ENCODE data around the gene MS4A6A. TPM values are rescaled to one million over a fixed set of nuclear protein-coding genes. Genes with fewer than 3 reads are reported as not detected.
"Not testable (repeated sequence)": the region's sequence is repeated elsewhere in the genome, so short reads cannot be mapped to it uniquely, and the experiment has no call there.

MS4A6A gene
- polyA plus RNA-seq, 1 of the 3 experiments (the other 2 are of a cell fraction), result not detected

DNA sequence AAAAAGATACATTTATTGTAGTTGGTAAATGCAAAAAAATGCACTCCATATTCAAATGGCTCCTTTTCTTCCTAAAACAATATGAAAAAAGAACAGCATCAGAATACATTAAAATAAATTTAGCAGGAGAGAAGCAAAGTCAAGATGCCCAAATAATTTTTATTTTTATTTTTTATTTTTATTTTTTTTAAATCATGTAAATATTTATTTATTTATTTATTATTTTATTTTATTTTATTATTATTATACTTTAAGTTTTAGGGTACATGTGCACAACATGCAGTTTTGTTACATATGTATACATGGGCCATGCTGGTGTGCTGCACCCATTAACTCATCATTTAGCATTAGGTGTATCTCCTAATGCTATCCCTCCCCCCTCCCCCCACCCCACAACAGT lies 30.2 kb downstream of the MS4A6A start:
- CTCF ChIA-PET; H3K9me2 ChIP-seq; H3K36me3 ChIP-seq (replicated peaks in 1 of 2; ENCODE audit: control insufficient read depth in 1 of 2, insufficient read depth in 2 of 2, low read length in 1 of 2); H3K9ac ChIP-seq; H3K27ac ChIP-seq (ENCODE audit: low read depth in 2 of 2, low read length in 1 of 2); H3K27me3 ChIP-seq (ENCODE audit: insufficient read depth); DNase-seq; H3K4me1 ChIP-seq (ENCODE audit: control insufficient read depth in 1 of 2, insufficient read depth in 2 of 2, low read depth in 1 of 2, low read length in 1 of 2); POLR2A ChIA-PET; H4K20me1 ChIP-seq (ENCODE audit: insufficient read depth); H3K9me3 ChIP-seq; H3K79me2 ChIP-seq (ENCODE audit: insufficient read depth); H3K4me3 ChIP-seq (ENCODE audit: low read depth in 2 of 2, low read length in 1 of 2); H3F3A ChIP-seq (replicated peaks; ENCODE audit: insufficient read depth); H3K4me2 ChIP-seq; H2AFZ ChIP-seq (ENCODE audit: low read depth): not testable (repeated sequence)

- Histone ChIP-seq H3K9me2 (no peaks in the 10 kb centered on the region), H3K79me2 (ENCODE audit: insufficient read depth) (no peaks in the 10 kb centered on the region), H3F3A (replicated peaks; ENCODE audit: insufficient read depth) (no peaks in the 10 kb centered on the region), H2AFZ (ENCODE audit: low read depth) (no peak overlapping the region), H4K20me1 (ENCODE audit: insufficient read depth) (no peaks in the 10 kb centered on the region), H3K9ac (no peak overlapping the region), H3K4me1 (ENCODE audit: control insufficient read depth in 1 of 2, insufficient read depth in 2 of 2, low read depth in 1 of 2, low read length in 1 of 2) (no peaks in the 10 kb centered on the region), H3K27me3 (ENCODE audit: insufficient read depth) (no peaks in the 10 kb centered on the region), H3K9me3 (no peaks in the 10 kb centered on the region), H3K36me3 (replicated peaks in 1 of 2; ENCODE audit: control insufficient read depth in 1 of 2, insufficient read depth in 2 of 2, low read length in 1 of 2) (no peaks in the 10 kb centered on the region), H3K4me2 (no peak overlapping the region), H3K4me3 (ENCODE audit: low read depth in 2 of 2, low read length in 1 of 2) (no peak overlapping the region), H3K27ac (ENCODE audit: low read depth in 2 of 2, low read length in 1 of 2) (no peak overlapping the region)
- ChIA-PET POLR2A (no interaction called here), CTCF (no interaction called here)
- TF ChIP-seq, protein P1, sequence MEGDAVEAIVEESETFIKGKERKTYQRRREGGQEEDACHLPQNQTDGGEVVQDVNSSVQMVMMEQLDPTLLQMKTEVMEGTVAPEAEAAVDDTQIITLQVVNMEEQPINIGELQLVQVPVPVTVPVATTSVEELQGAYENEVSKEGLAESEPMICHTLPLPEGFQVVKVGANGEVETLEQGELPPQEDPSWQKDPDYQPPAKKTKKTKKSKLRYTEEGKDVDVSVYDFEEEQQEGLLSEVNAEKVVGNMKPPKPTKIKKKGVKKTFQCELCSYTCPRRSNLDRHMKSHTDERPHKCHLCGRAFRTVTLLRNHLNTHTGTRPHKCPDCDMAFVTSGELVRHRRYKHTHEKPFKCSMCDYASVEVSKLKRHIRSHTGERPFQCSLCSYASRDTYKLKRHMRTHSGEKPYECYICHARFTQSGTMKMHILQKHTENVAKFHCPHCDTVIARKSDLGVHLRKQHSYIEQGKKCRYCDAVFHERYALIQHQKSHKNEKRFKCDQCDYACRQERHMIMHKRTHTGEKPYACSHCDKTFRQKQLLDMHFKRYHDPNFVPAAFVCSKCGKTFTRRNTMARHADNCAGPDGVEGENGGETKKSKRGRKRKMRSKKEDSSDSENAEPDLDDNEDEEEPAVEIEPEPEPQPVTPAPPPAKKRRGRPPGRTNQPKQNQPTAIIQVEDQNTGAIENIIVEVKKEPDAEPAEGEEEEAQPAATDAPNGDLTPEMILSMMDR (IDR thresholded peaks at IDR 0.05), result no peak
- TF ChIP-seq POLR2AphosphoS5 (IDR thresholded peaks at IDR 0.05; ENCODE audit: low read depth, low read length) (no peak), USF1 (IDR thresholded peaks at IDR 0.05; ENCODE audit: borderline replicate concordance, low read depth) (no peak), RAD21 (IDR thresholded peaks at IDR 0.05; ENCODE audit: low read length) (no peak), RCOR1 (IDR thresholded peaks at IDR 0.05; ENCODE audit: low read length) (no peak), YY1 (IDR thresholded peaks at IDR 0.05; ENCODE audit: low read depth) (no peak), GABPA (IDR thresholded peaks at IDR 0.05; ENCODE audit: low read depth) (no peak), REST (IDR thresholded peaks at IDR 0.05; ENCODE audit: low read depth, low read length) (no peak), GATA2 (CRISPR knock-in tag; IDR thresholded peaks at IDR 0.05) (no peak), IRF3 (IDR thresholded peaks at IDR 0.05; ENCODE audit: low read depth, low read length) (no peak), PBX3 (IDR thresholded peaks at IDR 0.05) (no peak), FOSL2 (IDR thresholded peaks at IDR 0.05; ENCODE audit: borderline replicate concordance, low read depth) (no peak), RFX5 (IDR thresholded peaks at IDR 0.05; ENCODE audit: low read length) (no peak), NFIC (IDR thresholded peaks at IDR 0.05; ENCODE audit: borderline replicate concordance) (no peak)
- TF ChIP-seq, protein P2, sequence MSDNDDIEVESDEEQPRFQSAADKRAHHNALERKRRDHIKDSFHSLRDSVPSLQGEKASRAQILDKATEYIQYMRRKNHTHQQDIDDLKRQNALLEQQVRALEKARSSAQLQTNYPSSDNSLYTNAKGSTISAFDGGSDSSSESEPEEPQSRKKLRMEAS (IDR thresholded peaks at IDR 0.05; ENCODE audit: low read depth), result no peak
- TF ChIP-seq, protein P3, sequence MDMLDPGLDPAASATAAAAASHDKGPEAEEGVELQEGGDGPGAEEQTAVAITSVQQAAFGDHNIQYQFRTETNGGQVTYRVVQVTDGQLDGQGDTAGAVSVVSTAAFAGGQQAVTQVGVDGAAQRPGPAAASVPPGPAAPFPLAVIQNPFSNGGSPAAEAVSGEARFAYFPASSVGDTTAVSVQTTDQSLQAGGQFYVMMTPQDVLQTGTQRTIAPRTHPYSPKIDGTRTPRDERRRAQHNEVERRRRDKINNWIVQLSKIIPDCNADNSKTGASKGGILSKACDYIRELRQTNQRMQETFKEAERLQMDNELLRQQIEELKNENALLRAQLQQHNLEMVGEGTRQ (IDR thresholded peaks at IDR 0.05; ENCODE audit: borderline replicate concordance, low read depth, low read length), result no peak
- 3% methylated on average over 1 of the region's 1 CpG for WGBS (ENCODE audit: low lambda C conversion rate)
- no peak for DNase-seq
Observed at GRCh38 chr11:60150279-60150678, 32.6 kb downstream of the MS4A6A start.
